ENCODE measurements around the gene PEX7.

DNA sequence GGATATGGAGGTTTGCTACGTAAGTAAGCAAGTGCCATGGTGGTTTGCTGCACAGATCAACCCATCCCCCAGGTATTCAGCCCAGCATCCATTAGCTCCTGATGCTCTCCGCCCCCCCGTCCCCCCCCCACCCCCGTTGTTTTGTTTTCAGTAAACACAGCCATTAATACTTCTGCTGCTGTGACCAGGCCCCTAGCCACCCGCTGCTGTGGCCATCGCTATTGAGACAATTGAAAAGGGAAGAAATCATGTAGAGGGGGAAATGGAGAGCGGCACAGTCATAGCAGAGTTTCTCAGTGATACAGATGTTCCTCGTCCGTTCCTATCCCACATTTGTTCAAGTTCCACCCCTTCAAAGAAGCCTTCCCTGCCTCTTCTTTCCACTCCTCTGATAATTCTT is 124.6 kb downstream of the PEX7 start:
- TF ChIP-seq CTCF (IDR thresholded peaks at IDR 0.05), result no peak
- TF ChIP-seq POLR2A (IDR thresholded peaks at IDR 0.05), result no peak
